ENCODE results near the gene PEX11A. TPM values are rescaled to one million over a fixed set of nuclear protein-coding genes. Genes with fewer than 3 reads are reported as not detected.

PEX11A gene
- total RNA-seq, 1 experiment from 2014 or later, result 1.3 TPM

DNA sequence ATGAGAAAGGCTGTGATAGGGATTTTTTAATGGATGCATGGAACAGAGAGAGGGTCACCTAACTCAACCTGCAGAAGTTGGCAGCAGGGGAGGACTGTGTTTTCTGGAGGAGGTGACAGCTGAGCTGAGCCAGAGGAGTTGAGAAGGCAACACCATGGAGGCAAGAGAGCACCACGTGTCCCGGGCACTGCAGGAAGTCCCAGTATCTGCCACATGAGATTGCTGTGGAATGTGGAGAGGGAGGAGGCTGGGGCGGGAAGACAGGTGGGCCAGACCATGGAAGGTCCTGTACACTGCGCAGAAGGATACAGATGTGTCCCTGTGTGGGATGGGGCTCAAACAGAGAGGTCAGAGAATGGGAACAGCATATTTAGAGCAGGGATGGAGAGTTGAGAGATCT lies 45.2 kb upstream of the PEX11A start:
- H3K27ac Mint-ChIP-seq, result no peak overlapping the region
- no peaks in the 10 kb centered on the region for H3K27me3 ChIP-seq (ENCODE audit: insufficient read depth, low read length)
- DNase-seq, result no peak
- no peak overlapping the region for H2BK12ac ChIP-seq (ENCODE audit: insufficient read length, low read depth, low read length)
- no peak overlapping the region for H4K91ac ChIP-seq (ENCODE audit: insufficient read length, low read depth, low read length)
- H3T11ph ChIP-seq (ENCODE audit: low read length), result no peak overlapping the region
- no peak overlapping the region for H3K14ac ChIP-seq (ENCODE audit: insufficient read depth, low read length)
- H3K79me2 ChIP-seq (ENCODE audit: insufficient read depth, low read length), result no peaks in the 10 kb centered on the region
- no peaks in the 10 kb centered on the region for H3K9me3 Mint-ChIP-seq
- no peak overlapping the region for H3K18ac ChIP-seq (ENCODE audit: insufficient read length, low read depth, low read length)
- no peak overlapping the region for H3K4me2 ChIP-seq (ENCODE audit: insufficient read depth, insufficient read length, low read length)
- H4K5ac ChIP-seq (ENCODE audit: insufficient read length, low read depth, low read length), result no peak overlapping the region
- no peaks in the 10 kb centered on the region for H3K36me3 Mint-ChIP-seq (ENCODE audit: insufficient read depth in 1 of 3, low read depth in 3 of 3)
- no peak overlapping the region for H2AK5ac ChIP-seq (ENCODE audit: insufficient read length, low read length)
- H2BK120ac ChIP-seq (ENCODE audit: low read depth, low read length, poor library complexity, severe bottlenecking), result no peak overlapping the region
- H2BK5ac ChIP-seq (ENCODE audit: insufficient read length, low read length), result no peak overlapping the region
- no peak overlapping the region for H4K8ac ChIP-seq (replicated peaks; ENCODE audit: insufficient read length, low read depth, low read length)
- peaks cover 5 to 9% of the 10 kb centered on the region in 2 experiments; a peak in 3 of 4 replicates for H3K4me1 Mint-ChIP-seq
- H3K9me3 ChIP-seq (ENCODE audit: control insufficient read depth, low read depth, low read length), result no peaks in the 10 kb centered on the region
- H3K79me1 ChIP-seq (ENCODE audit: insufficient read depth, low read depth, low read length, poor library complexity, severe bottlenecking), result no peaks in the 10 kb centered on the region
- H3K23me2 ChIP-seq (ENCODE audit: insufficient read length, low read depth, low read length, poor library complexity, severe bottlenecking), result no peaks in the 10 kb centered on the region
- no peak overlapping the region for H2AFZ ChIP-seq (ENCODE audit: low read length)
- H3K27ac ChIP-seq (ENCODE audit: insufficient read length, low read depth, low read length), result no peak overlapping the region
- no peak overlapping the region for H3K23ac ChIP-seq (ENCODE audit: insufficient read length, low read depth, low read length)
- TF ChIP-seq, protein P1, sequence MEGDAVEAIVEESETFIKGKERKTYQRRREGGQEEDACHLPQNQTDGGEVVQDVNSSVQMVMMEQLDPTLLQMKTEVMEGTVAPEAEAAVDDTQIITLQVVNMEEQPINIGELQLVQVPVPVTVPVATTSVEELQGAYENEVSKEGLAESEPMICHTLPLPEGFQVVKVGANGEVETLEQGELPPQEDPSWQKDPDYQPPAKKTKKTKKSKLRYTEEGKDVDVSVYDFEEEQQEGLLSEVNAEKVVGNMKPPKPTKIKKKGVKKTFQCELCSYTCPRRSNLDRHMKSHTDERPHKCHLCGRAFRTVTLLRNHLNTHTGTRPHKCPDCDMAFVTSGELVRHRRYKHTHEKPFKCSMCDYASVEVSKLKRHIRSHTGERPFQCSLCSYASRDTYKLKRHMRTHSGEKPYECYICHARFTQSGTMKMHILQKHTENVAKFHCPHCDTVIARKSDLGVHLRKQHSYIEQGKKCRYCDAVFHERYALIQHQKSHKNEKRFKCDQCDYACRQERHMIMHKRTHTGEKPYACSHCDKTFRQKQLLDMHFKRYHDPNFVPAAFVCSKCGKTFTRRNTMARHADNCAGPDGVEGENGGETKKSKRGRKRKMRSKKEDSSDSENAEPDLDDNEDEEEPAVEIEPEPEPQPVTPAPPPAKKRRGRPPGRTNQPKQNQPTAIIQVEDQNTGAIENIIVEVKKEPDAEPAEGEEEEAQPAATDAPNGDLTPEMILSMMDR (conservative IDR thresholded peaks at IDR 0.05), result no peak
- no peak overlapping the region for H3K56ac ChIP-seq (ENCODE audit: insufficient read length, low read depth, low read length)
- no peak overlapping the region for H2BK20ac ChIP-seq (ENCODE audit: low read depth, low read length, poor library complexity, severe bottlenecking)
- no peak overlapping the region for H3K9ac ChIP-seq (ENCODE audit: extremely low read depth, insufficient read length, low read length)
- no peaks in the 10 kb centered on the region for H4K20me1 ChIP-seq (ENCODE audit: control insufficient read depth, insufficient read depth, insufficient read length)
- peaks cover 39% of the 10 kb centered on the region for H3K27me3 Mint-ChIP-seq (ENCODE audit: low read depth)
- no peaks in the 10 kb centered on the region for H3K4me1 ChIP-seq (ENCODE audit: insufficient read depth, low read length)
- no CpG with 5 or more reads among the region's 4 CpGs for WGBS (ENCODE audit: extremely low coverage, insufficient read length, low lambda C conversion rate)
- H3K4ac ChIP-seq (ENCODE audit: low read depth, low read length), result no peak overlapping the region
- no peak overlapping the region for H3K4me3 Mint-ChIP-seq
- H2BK15ac ChIP-seq (ENCODE audit: low read depth, low read length), result no peak overlapping the region

Data from H9 (cell line).